ENCODE measurements around the gene PRKX. TPM values are rescaled to one million over a fixed set of nuclear protein-coding genes. Genes with fewer than 3 reads are reported as not detected.
"Not testable (repeated sequence)": the region's sequence is repeated elsewhere in the genome, so short reads cannot be mapped to it uniquely, and the experiment has no call there.

Gene PRKX
- 57.3 and 62.3 TPM in 2 replicates for total RNA-seq
- long read RNA-seq, partial matches to known transcripts, result 2 of 11 reads
- long read RNA-seq, other reads (novel, unspliced or antisense), result 9 of 11 reads

DNA sequence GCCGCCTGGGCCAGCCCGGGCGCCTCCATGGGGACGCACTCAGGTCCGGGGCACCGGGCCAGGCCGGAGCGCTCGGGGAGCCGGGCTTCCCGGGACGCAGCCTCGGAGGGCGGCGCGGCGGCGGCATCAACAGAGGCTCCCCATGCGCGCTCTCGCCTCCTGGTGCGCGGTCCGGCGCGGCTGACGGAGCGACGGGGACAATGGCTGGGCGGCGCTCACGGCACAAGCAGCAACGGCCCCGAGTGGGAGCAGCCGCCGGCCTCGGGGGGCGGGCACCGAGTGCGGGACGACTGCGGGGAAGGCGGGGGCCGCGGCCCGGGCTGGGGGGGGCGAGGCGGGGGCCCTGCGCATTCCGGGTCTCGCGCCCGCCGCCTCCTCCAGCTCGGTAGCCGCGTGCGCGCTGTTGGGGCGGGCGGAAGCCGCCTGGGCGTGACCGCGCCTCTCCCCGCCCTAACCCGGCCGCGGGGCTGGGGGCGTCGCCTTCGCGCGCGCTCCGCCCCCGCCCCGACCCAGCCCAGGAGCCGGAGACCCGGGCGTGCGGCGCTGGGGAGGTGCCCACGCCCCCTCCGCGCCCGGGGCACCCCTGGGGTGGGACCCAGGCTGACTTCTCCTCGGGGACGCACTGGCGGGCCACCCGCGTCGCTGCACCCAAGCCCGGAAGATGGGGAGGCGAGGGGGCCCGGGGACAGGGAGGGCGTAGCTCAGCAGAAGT, at the start of gene PRKX:
TSS of gene PRKX (minus strand) at position 425 of the 712 bp plus-strand sequence. CDS start at position 29, 396 bp downstream.
- Mint-ChIP-seq H3K27ac (ENCODE audit: unreplicated experiment) (no peak within 1 kb of the TSS), H3K4me1 (peaks cover 17% of the 10 kb centered on the region), H3K4me3 (peak within 1 kb of the TSS; percentile 98), H3K27me3 (ENCODE audit: low read depth) (peaks cover 21% of the 10 kb centered on the region), H3K9me3 (peaks cover 3% of the 10 kb centered on the region), H3K36me3 (ENCODE audit: low read depth) (no peaks in the 10 kb centered on the region)
- DNase-seq (ENCODE audit: low read depth, low spot score), result peak; percentile 57
- TF ChIP-seq, protein P1, sequence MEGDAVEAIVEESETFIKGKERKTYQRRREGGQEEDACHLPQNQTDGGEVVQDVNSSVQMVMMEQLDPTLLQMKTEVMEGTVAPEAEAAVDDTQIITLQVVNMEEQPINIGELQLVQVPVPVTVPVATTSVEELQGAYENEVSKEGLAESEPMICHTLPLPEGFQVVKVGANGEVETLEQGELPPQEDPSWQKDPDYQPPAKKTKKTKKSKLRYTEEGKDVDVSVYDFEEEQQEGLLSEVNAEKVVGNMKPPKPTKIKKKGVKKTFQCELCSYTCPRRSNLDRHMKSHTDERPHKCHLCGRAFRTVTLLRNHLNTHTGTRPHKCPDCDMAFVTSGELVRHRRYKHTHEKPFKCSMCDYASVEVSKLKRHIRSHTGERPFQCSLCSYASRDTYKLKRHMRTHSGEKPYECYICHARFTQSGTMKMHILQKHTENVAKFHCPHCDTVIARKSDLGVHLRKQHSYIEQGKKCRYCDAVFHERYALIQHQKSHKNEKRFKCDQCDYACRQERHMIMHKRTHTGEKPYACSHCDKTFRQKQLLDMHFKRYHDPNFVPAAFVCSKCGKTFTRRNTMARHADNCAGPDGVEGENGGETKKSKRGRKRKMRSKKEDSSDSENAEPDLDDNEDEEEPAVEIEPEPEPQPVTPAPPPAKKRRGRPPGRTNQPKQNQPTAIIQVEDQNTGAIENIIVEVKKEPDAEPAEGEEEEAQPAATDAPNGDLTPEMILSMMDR (conservative IDR thresholded peaks at IDR 0.05), result peak; percentile 29

- Mint-ChIP-seq H3K27me3 (ENCODE audit: low read depth) (peaks cover 17% of the 10 kb centered on the region), H3K9me3 (peaks cover 8% of the 10 kb centered on the region), H3K4me1 (no peaks in the 10 kb centered on the region), H3K36me3 (ENCODE audit: low read depth) (no peaks in the 10 kb centered on the region), H3K27ac (ENCODE audit: unreplicated experiment) (no peak overlapping the region), H3K4me3 (no peak overlapping the region)
- TF ChIP-seq, protein P1 (conservative IDR thresholded peaks at IDR 0.05), result no peak
- DNase-seq (ENCODE audit: low read depth, low spot score), result no peak
Observed at GRCh38 chrX:3763111-3763510, 49.7 kb upstream of the PRKX start.

DNA sequence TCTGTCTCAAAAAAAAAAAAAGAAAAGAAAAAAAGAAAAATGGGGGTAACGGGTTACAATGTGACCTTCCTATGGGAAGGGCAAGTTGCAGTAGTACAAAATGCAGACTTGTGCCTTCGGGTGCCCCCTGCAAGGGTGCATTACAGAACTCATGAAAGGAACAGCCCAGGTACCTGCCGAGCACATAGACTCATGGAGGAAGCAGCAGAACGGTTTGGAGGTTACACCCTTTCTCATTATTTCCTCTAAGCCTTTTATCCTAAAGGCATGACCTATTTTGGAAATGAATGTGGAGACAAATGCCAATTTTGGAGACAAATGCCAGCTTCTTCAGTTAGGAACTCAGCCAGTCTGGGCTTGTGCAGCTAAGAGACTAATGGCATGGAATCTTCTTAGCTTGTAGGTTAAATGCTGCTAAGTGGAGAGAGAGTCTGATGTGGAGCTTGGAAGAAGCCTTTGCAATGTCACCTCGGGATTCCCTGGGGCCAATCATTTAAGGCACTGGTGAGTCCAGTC, 44.1 kb upstream of the PRKX start:
- Mint-ChIP-seq H3K27ac (ENCODE audit: unreplicated experiment) (no peak overlapping the region), H3K9me3 (no peaks in the 10 kb centered on the region), H3K4me1 (no peaks in the 10 kb centered on the region), H3K36me3 (ENCODE audit: low read depth) (no peaks in the 10 kb centered on the region), H3K27me3 (ENCODE audit: low read depth) (peaks cover 5% of the 10 kb centered on the region), H3K4me3 (no peak overlapping the region)
- TF ChIP-seq, protein P1 (conservative IDR thresholded peaks at IDR 0.05), result no peak
- DNase-seq (ENCODE audit: low read depth, low spot score), result no peak

DNA sequence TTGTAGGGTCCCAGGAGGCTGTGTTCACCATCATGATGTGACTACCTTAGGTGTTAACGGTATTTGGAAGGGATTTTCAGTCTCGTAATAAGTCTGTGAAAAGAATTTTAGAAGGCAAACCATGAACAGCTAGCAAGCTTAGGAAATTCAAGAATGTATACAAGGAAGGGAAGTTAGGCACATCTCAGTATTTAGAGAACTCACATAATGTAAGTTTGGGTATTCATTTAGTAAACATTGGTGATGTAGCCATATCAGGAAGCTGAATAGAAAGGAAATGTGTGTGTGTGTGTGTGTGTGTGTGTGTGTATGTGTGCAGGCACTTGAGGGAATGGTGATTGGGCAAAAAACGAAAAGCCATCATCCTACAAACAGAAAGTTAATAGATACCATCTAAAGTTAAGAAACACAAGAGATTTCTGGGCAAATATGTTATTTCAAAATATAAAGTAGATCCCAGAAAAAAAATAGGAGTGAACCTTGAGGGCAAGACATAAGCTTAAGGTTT, 34.7 kb upstream of the PRKX start:
- no peak for DNase-seq (ENCODE audit: low read depth, low spot score)
- Mint-ChIP-seq H3K27ac (ENCODE audit: unreplicated experiment) (no peak overlapping the region), H3K27me3 (ENCODE audit: low read depth) (peaks cover 4% of the 10 kb centered on the region), H3K4me1 (no peaks in the 10 kb centered on the region), H3K36me3 (ENCODE audit: low read depth) (no peaks in the 10 kb centered on the region), H3K9me3 (no peaks in the 10 kb centered on the region), H3K4me3 (no peak overlapping the region)
- TF ChIP-seq, protein P1 (conservative IDR thresholded peaks at IDR 0.05), result no peak

- Mint-ChIP-seq H3K27me3 (ENCODE audit: low read depth) (peaks cover 4% of the 10 kb centered on the region), H3K4me1 (no peaks in the 10 kb centered on the region), H3K9me3 (peaks cover 6% of the 10 kb centered on the region), H3K27ac (ENCODE audit: unreplicated experiment) (no peak overlapping the region), H3K4me3 (no peak overlapping the region), H3K36me3 (ENCODE audit: low read depth) (peaks cover 6% of the 10 kb centered on the region)
- DNase-seq (ENCODE audit: low read depth, low spot score), result no peak
- TF ChIP-seq, protein P1 (conservative IDR thresholded peaks at IDR 0.05), result no peak
Observed at GRCh38 chrX:3743801-3744439, 30.5 kb upstream of the PRKX start.

DNA sequence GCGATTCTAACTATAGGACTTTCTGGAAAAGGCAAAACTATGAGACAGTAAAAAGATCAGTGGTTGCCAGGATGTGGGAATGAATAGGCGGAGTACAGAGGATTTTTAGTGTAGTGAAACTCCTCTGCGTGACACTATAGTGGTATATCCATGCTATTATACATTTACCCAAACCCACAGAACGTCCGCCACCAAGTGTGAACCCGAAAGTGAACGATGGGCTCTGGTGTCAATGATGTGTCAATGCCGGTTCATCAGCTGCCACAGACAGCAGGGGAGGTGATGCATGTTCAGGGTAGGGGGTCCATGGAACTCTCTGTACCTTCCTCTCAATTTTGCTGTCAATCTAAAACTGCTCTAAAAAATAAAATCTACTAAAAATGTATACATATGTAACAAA, 27.5 kb upstream of the PRKX start:
- H3K36me3 Mint-ChIP-seq (ENCODE audit: low read depth); H3K27me3 Mint-ChIP-seq (ENCODE audit: low read depth); H3K27ac Mint-ChIP-seq (ENCODE audit: unreplicated experiment); H3K4me3 Mint-ChIP-seq; DNase-seq (ENCODE audit: low read depth, low spot score); H3K4me1 Mint-ChIP-seq: not testable (repeated sequence)
- H3K9me3 Mint-ChIP-seq, result peaks cover 10% of the 10 kb centered on the region

Data from neural crest cell (in vitro differentiated cells).